Astrocyte of the cerebellum (primary cell): ENCODE measurements around the gene DGKH.

Experiments used
- DNase-seq: peaks from one replicate; pipeline ENCODE4 v3.0.0-alpha.2; 2011; ENCODE audit warnings: low read depth
- H3K4me3 ChIP-seq: 2 replicates; pipeline ENCODE4 v1.5.1; 2011; ENCODE audit warnings: mild to moderate bottlenecking, low read depth, low read length, moderate library complexity
- in situ Hi-C: cut with HindIII; loops from 2 replicates; pipeline ENCODE4 v1.10.0; 2017; ENCODE audit warnings: low sequenced_read_pairs
- TF ChIP-seq, protein P1 (sequence below): IDR thresholded peaks from 2 replicates; pipeline ENCODE4 v1.5.1; 2012; ENCODE audit warnings: low read length, low read depth, moderate library complexity, mild to moderate bottlenecking; ENCODE audit errors: missing control alignments

The DGKH gene

DNA sequence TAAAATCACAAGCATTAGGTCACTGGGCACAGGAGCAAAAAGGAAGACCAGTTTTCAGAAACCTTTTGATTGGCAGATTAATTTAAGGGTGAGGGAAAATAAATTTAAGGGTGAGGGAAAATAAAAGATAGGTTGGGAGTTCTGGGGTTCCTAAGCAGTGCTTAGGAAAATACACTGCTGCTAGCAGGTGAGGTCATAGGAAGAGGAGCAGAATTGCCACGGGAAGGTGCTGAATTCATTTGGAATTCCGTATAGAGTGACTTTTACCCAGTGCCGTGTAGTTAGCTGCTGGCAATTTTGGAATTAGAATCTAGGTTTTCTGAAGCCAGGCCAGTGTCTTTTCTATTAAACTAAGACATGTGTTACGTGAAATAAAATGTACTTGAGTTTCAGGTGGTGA, 59.8 kb downstream of the DGKH start:
- TF ChIP-seq, protein P1, sequence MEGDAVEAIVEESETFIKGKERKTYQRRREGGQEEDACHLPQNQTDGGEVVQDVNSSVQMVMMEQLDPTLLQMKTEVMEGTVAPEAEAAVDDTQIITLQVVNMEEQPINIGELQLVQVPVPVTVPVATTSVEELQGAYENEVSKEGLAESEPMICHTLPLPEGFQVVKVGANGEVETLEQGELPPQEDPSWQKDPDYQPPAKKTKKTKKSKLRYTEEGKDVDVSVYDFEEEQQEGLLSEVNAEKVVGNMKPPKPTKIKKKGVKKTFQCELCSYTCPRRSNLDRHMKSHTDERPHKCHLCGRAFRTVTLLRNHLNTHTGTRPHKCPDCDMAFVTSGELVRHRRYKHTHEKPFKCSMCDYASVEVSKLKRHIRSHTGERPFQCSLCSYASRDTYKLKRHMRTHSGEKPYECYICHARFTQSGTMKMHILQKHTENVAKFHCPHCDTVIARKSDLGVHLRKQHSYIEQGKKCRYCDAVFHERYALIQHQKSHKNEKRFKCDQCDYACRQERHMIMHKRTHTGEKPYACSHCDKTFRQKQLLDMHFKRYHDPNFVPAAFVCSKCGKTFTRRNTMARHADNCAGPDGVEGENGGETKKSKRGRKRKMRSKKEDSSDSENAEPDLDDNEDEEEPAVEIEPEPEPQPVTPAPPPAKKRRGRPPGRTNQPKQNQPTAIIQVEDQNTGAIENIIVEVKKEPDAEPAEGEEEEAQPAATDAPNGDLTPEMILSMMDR, result no peak
- in situ Hi-C loops, result loop anchor here (25.0 kb wide), 1 partner anchor 446 kb away; no protein-coding TSS in a partner anchor
- no peak for DNase-seq
- H3K4me3 ChIP-seq, result no peak overlapping the region

DNA sequence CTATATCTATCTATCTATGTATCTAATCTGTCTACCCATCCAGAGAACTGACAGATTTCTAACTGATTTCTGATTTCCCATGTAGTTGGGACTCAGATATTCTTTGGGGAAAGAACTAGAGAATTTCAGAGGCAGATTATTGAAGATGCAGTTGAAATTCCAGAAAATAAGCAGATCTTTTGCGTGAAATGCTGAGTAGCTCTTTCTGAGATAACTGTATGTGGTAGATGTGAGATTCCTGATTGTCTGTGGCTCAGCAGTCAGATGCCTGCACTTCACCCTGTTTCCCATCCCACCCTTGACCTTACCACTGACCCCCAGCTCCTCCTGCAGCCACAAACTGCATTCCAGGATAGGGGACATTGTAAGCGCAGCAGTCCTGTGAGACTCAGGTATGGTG, 61.5 kb downstream of the DGKH start:
- TF ChIP-seq, protein P1, result no peak
- H3K4me3 ChIP-seq, result no peak overlapping the region
- in situ Hi-C loops, result loop anchor here (25.0 kb wide), 1 partner anchor 448 kb away; no protein-coding TSS in a partner anchor
- no peak for DNase-seq

DNA sequence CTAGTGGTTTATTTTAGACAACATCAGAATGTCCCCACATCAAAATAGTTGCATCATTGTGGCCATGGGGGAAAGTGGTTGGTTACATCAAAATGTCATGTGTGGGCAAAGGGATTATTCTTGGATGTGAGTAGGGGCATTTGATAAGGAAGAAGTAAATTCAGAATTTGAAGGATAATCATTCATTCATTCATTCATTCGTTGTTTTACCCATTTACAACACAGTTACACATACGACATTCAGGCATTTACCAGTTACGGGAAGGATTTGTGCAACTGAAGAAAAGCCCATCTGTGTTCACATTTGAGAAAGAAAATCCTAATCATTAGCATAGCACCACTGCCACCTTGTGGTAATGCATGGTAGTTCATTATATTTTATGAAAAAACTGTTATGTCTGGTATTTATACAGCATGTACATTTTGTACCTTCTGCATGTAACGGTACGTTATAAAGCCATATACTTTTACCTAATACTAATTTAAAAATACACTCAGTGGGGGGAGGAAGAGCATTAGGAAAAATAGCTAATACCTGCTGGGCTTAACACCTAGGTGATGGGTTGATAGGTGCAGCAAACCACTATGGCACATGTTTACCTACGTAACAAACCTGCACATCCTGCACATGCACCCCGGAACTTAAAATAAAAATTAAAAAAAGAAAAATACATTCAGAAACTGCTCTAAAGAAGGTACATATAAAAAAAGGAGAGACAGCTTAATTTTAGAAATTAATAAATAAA, 62.1 kb downstream of the DGKH start:
- peak; percentile 72 for DNase-seq
- TF ChIP-seq, protein P1, result peak; percentile 47
- in situ Hi-C loops, result loop anchor here (25.0 kb wide), 1 partner anchor 448 kb away; no protein-coding TSS in a partner anchor
- no peak overlapping the region for H3K4me3 ChIP-seq

DNA sequence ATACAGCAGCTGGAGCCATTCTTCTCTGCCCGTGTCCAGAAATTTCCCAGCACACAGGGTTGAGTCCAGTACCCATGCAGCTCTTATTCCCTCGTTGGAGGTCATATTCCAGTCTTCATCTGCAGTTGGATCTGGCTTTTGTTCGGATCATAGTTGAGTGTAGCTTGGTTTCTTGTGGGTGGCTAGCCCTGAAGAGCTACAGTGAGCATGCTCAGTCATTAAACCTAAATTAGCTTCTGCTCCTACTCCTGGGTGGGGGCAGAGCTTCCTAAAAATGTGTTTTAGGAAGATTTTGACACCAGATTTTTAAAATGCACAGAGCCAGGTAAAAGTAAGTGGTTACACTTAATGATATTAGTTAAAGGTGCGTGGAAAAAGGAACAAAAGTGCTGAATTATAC, 64.4 kb downstream of the DGKH start:
- DNase-seq, result no peak
- TF ChIP-seq, protein P1, result no peak
- in situ Hi-C loops, result loop anchor here (25.0 kb wide), 1 partner anchor 451 kb away; no protein-coding TSS in a partner anchor
- H3K4me3 ChIP-seq, result no peak overlapping the region

DNA sequence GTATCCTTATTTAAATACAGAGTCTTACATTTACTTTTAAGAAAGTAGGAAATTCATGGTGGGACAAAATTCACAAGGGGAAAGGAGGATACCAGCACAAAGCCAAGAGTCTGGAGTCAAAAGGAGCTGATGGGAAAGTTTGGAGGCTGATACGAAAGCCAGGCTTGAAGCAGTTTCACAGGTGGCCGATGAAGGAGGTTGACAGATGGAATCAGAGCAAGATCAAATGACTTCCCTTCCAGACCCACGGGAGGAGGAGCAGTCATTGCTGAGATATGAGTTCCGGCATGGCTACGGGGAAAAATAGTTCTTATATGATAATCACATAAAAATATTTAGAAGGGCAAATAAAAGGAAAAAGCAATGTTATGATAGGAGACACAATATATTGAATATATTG, 65.0 kb downstream of the DGKH start:
- H3K4me3 ChIP-seq, result no peak overlapping the region
- TF ChIP-seq, protein P1, result no peak
- in situ Hi-C loops, result loop anchor here (25.0 kb wide), 1 partner anchor 451 kb away; no protein-coding TSS in a partner anchor
- no peak for DNase-seq

DNA sequence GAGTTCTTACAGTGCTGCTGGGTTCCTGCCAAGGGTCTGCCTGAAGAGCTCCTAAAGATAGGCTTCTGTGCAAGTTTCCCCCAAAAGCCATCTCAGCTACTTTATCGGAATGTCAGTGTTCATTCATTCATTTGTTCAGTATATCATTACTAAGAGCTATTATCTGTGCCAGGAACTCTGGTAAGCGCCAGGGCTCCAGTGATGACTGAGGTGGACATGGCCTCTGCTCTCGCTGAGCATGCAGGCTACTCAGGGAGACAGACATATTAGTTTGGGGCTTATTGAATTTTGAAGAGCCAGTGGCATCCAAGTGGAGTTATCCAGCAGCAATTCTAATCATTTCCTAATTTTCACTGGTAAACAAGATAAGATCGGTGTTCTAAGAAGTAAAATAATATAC, 65.8 kb downstream of the DGKH start:
- no peak overlapping the region for H3K4me3 ChIP-seq
- in situ Hi-C loops, result loop anchor here (25.0 kb wide), 1 partner anchor 452 kb away; no protein-coding TSS in a partner anchor
- TF ChIP-seq, protein P1, result no peak
- no peak for DNase-seq
